Renal cortex interstitium (tissue), 11 donors: ENCODE data around the gene TMCO1. TPM values are rescaled to one million over a fixed set of nuclear protein-coding genes. Genes with fewer than 3 reads are reported as not detected.
"Not testable (repeated sequence)": the region's sequence is repeated elsewhere in the genome, so short reads cannot be mapped to it uniquely, and the experiment has no call there.

Source experiments
- DNase-seq, 11 donors: peaks; one replicate each; pipeline ENCODE4 v3.0.0-alpha.2; 2013; ENCODE audit warnings: low read depth in 9 of 11, low spot score in 4 of 11; ENCODE audit errors: extremely low read depth in 1 of 11
- polyA plus RNA-seq, 3 donors: library from polyadenylated mRNA; unstranded; fragments of 120-200 nt; gene quantifications; one replicate each; pipeline ENCODE4 v1.2.1, GENCODE V29; 2013; ENCODE audit not compliant: insufficient read length in 3 of 3

The TMCO1 gene
- polyA plus RNA-seq, 3 donors = 151 to 180 (median 168) TPM

GRCh38 chr1:165762725-165763124 lies 5.9 kb downstream of the TMCO1 start:
- no peak for DNase-seq

GRCh38 chr1:165759095-165759494 lies 9.6 kb downstream of the TMCO1 start:
- no peak for DNase-seq

- DNase-seq = no peak
Measured at GRCh38 chr1:165755393-165756010, 13.2 kb downstream of the TMCO1 start.

DNA sequence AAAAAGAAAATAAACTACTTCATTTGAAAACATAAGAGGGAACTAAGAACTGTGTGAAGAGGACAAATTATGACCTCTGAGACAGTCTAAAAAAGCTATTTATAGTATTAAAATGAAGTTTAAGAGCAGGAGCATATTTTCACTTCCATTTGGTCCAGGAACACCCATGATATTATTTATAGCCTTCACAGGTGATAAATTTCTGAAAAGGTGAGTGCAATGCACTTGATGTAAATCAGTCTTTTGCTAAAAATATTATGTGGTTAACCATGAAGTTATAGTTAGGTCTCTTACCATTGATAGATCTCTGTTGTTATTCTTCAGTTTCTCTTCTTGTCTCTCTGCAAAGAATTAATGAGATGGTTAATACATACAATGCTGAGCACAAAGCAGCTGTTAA lies 14.7 kb downstream of the TMCO1 start:
- DNase-seq = no peak

DNA sequence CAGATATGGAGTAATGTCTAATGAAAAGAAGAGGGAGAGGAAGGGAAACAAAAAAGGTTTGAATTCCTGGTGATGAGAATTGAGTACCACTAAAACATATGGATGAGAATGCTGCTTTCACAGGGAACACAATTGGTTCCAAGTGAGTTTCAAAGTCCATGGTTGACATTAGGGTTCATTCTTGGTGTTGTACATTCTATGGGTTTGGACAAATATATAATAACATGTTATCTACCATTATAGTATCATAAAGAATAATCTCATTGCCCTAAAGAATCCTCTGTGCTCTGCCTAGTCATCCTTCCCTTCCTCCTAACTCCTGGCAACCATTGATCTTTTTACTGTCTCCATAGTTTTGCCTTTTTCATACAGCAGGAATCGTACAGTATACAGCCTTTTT lies 20.1 kb downstream of the TMCO1 start:
- DNase-seq = no peak

- no peak for DNase-seq
Measured at GRCh38 chr1:165747632-165748447, 20.8 kb downstream of the TMCO1 start.

GRCh38 chr1:165744913-165745312 lies 23.8 kb downstream of the TMCO1 start:
- not testable (repeated sequence) for DNase-seq

- no peak for DNase-seq
Measured at GRCh38 chr1:165742194-165742593, 26.5 kb downstream of the TMCO1 start.

- no peak for DNase-seq
Measured at GRCh38 chr1:165738794-165739193, 29.9 kb downstream of the TMCO1 start.

- DNase-seq = no peak
Measured at GRCh38 chr1:165737196-165737595, 31.5 kb downstream of the TMCO1 start.

DNA sequence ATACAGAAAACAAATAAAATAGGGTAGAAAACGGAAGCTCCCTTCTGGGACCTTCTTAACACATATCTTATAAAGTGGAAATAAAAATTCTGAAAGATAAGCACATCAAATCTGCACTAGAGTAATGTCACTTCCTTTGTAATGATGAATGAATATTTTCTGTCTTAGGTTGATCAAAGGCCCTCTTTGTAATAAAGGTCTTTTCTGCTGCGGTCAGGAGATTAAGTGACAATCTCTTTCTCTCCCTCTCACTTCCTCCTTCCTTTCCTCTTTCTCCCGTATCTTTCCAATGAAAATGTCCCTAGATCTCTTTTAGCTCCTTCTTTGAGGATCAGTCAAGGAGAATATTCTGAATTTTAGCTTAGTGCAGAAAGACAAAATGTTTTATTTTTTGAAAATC lies 33.8 kb downstream of the TMCO1 start:
- DNase-seq = no peak

- DNase-seq = no peak
Measured at GRCh38 chr1:165726841-165727240, 41.8 kb downstream of the TMCO1 start.

- no peak for DNase-seq
Measured at GRCh38 chr1:165726169-165726568, 42.5 kb downstream of the TMCO1 start.

- peak in 8 of 11 donors; percentile 24 to 45 (median 34) for DNase-seq
Measured at GRCh38 chr1:165717918-165718515, 50.7 kb downstream of the TMCO1 start.

GRCh38 chr1:165716265-165717051 lies 52.2 kb downstream of the TMCO1 start:
- DNase-seq = not testable (repeated sequence)

DNA sequence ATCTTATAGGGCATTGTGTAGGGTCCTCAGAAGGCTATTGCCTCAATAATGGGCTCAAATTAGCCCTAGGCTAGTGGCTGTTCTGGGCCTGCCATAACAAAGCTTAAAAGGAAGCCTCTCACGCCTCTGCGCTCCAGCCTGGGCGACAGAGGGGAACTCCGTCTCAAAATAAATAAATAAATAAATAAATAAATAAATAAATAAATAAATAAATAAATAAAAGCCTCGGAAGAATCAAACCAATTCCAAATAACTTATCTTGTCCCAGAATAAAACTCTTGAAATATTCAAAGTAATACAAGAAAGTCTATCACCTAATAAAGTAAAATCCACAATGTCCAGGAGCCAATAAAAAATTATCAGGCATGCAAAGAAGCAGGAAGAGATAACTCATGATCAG lies 55.9 kb downstream of the TMCO1 start:
- no peak for DNase-seq

GRCh38 chr1:165707984-165708706 lies 60.5 kb downstream of the TMCO1 start:
- no peak for DNase-seq

DNA sequence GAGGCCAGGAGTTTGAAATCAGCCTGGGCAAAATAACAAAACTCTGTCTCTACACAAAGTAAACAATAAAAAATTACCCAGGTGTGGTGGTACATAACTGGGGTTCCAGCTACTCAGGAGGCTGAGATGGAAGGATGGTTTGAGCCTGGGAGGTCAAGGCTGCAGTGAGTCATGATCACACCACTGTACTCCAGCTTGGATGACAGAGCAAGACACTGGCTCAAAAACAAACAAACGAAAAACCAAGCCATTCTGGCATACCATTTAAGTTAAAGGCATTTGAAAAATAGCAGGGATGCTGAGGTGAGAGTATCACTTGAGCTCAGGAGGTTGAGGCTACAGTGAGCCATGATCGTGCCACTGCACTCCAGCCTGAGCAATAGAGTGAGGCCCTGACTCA lies 65.0 kb downstream of the TMCO1 start:
- DNase-seq = no peak

DNA sequence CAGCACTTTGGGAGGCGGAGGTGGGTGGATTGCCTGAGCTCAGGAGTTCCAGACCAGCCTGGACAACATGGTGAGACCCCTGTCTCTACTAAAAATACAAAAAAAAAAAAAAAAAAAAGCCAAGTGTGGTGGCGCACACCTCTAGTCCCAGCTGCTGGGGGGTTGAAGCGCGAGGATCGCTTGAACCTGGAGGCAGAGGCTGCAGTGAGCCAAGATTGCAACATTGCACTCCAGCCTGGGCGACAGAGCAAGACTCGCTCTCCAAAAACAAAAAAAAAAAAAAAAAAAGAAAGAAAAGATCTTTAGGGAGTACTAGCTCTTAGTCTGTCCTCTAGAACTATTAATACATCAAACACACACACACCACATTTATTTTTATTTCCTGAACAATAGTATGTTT lies 66.7 kb downstream of the TMCO1 start:
- DNase-seq = not testable (repeated sequence)
